ENCODE results near the gene ARHGEF19. TPM values are rescaled to one million over a fixed set of nuclear protein-coding genes. Genes with fewer than 3 reads are reported as not detected.

The ARHGEF19 gene
- total and polyA plus RNA-seq, 7 donors = 0.99 to 2.4 (median 1.3) TPM

GRCh38 chr1:16219968-16220500 is 7.6 kb upstream of the ARHGEF19 start:
- peaks cover 10% of the 10 kb centered on the region for H3K4me1 ChIP-seq
- DNase-seq (no peak), ATAC-seq (no peak)
- no peaks in the 10 kb centered on the region for H3K9me3 ChIP-seq
- WGBS, 3 donors = 94 to 95% (median 94%) methylated on average over 4 of the region's 4 CpGs
- no peaks in the 10 kb centered on the region for H3K36me3 ChIP-seq (ENCODE audit: insufficient read depth in 1 of 2, low read depth in 1 of 2)
- TF ChIP-seq CTCF (IDR thresholded peaks at IDR 0.05) = no peak
- H3K27ac ChIP-seq = no peak overlapping the region
- intact Hi-C loops (cut with DNase I) = no loop called here
- no peak overlapping the region for H3K4me3 ChIP-seq
- H3K27me3 ChIP-seq (ENCODE audit: insufficient read depth in 3 of 3, low read length in 2 of 3) = no peaks in the 10 kb centered on the region

- Histone ChIP-seq H3K36me3 (ENCODE audit: insufficient read depth in 1 of 2, low read depth in 1 of 2) (no peaks in the 10 kb centered on the region), H3K4me3 (no peak overlapping the region), H3K27me3 (ENCODE audit: insufficient read depth in 3 of 3, low read length in 2 of 3) (no peaks in the 10 kb centered on the region), H3K4me1 (peaks cover 10% of the 10 kb centered on the region), H3K27ac (no peak overlapping the region), H3K9me3 (no peaks in the 10 kb centered on the region)
- intact Hi-C loops (cut with DNase I) = no loop called here
- ATAC-seq (no peak), DNase-seq (no peak)
- WGBS, 3 donors = 93 to 96% (median 94%) methylated on average over 6 of the region's 6 CpGs
- no peak for TF ChIP-seq CTCF (IDR thresholded peaks at IDR 0.05)
Observed at GRCh38 chr1:16218674-16219071, 6.2 kb upstream of the ARHGEF19 start.

- H3K9me3 ChIP-seq = no peaks in the 10 kb centered on the region
- no peaks in the 10 kb centered on the region for H3K36me3 ChIP-seq (ENCODE audit: insufficient read depth in 1 of 2, low read depth in 1 of 2)
- no peak for DNase-seq
- 70 to 82% (median 73%) methylated on average over 12 of the region's 12 CpGs for WGBS, 3 donors
- no peak for TF ChIP-seq CTCF (IDR thresholded peaks at IDR 0.05)
- intact Hi-C loops (cut with DNase I) = no loop called here
- H3K4me3 ChIP-seq = peak overlapping the region; percentile 64
- H3K27me3 ChIP-seq (ENCODE audit: insufficient read depth in 3 of 3, low read length in 2 of 3) = no peaks in the 10 kb centered on the region
- no peak overlapping the region for H3K27ac ChIP-seq
- ATAC-seq = no peak
- H3K4me1 ChIP-seq = peaks cover 10% of the 10 kb centered on the region
Observed at GRCh38 chr1:16218014-16218673, 5.7 kb upstream of the ARHGEF19 start.

GRCh38 chr1:16217061-16217785 is 4.8 kb upstream of the ARHGEF19 start:
- Histone ChIP-seq H3K4me1 (peaks cover 10% of the 10 kb centered on the region), H3K27me3 (ENCODE audit: insufficient read depth in 3 of 3, low read length in 2 of 3) (no peaks in the 10 kb centered on the region), H3K27ac (peak overlapping the region; percentile 23), H3K36me3 (ENCODE audit: insufficient read depth in 1 of 2, low read depth in 1 of 2) (no peaks in the 10 kb centered on the region), H3K4me3 (peak overlapping the region; percentile 64), H3K9me3 (no peaks in the 10 kb centered on the region)
- intact Hi-C loops (cut with DNase I) = no loop called here
- 1 to 2% (median 2%) methylated on average over 42 to 46 of the region's 46 CpGs for WGBS, 3 donors
- DNase-seq (peak; percentile 98 to 99), ATAC-seq (peak; percentile 98 to 99 (median 98))
- TF ChIP-seq CTCF (IDR thresholded peaks at IDR 0.05) = no peak
